Suprapubic skin (tissue), 4 donors: ENCODE measurements around the gene GALNT18. TPM values are rescaled to one million over a fixed set of nuclear protein-coding genes. Genes with fewer than 3 reads are reported as not detected.

Experiments used
- DNase-seq, 2 donors: peaks; one replicate each; pipeline ENCODE4 v3.0.0-alpha.2; 2019; ENCODE audit warnings: low spot score in 2 of 2
- H3K27ac ChIP-seq: fragments of 200-600 bp; sonication (generic); one replicate; pipeline ENCODE4 v1.5.1; 2019
- H3K27me3 ChIP-seq: fragments of 200-600 bp; sonication (generic); one replicate; pipeline ENCODE4 v1.5.1; 2019
- H3K36me3 ChIP-seq: fragments of 200-600 bp; sonication (generic); one replicate; pipeline ENCODE4 v1.5.1; 2019
- H3K4me1 ChIP-seq: fragments of 200-600 bp; sonication (generic); one replicate; pipeline ENCODE4 v1.5.1; 2019
- H3K4me3 ChIP-seq: fragments of 200-600 bp; sonication (generic); one replicate; pipeline ENCODE4 v1.5.1; 2019; ENCODE audit warnings: mild to moderate bottlenecking
- H3K9me3 ChIP-seq: fragments of 200-600 bp; sonication (generic); one replicate; pipeline ENCODE4 v1.5.1; 2019
- CTCF ChIP-seq, 2 donors: fragments of 200-600 bp in 1 of 2; fragments of 450-650 bp in 1 of 2; sonication (generic) in 1 of 2; IDR thresholded peaks; one replicate each; pipeline ENCODE4 v1.5.1; 2016 to 2019; ENCODE audit warnings: antibody characterized with exemption in 2 of 2, mild to moderate bottlenecking in 1 of 2, moderate library complexity in 1 of 2
- EP300 ChIP-seq: sonication (generic); formaldehyde crosslinking; IDR thresholded peaks from one replicate; pipeline ENCODE4 v1.6.1; 2017; ENCODE audit warnings: antibody characterized with exemption
- POLR2A ChIP-seq, 2 donors: fragments of 450-650 bp; IDR thresholded peaks; one replicate each; pipeline ENCODE4 v1.6.1; 2017; ENCODE audit warnings: antibody characterized with exemption in 2 of 2, mild to moderate bottlenecking in 2 of 2, moderate library complexity in 2 of 2
- POLR2AphosphoS5 ChIP-seq, 3 donors: sonication (generic); formaldehyde crosslinking; IDR thresholded peaks; one replicate each; pipeline ENCODE4 v1.6.1; 2017; ENCODE audit warnings: antibody characterized with exemption in 3 of 3
- WGBS: methylation state at CpG from one replicate; pipeline ENCODE4 v1.1.5; 2018; 5-methylcytosine and 5-hydroxymethylcytosine counted together
- total RNA-seq, 4 donors: library from RNA; depleted of rRNA; stranded (reverse); fragments of >200 nt; gene quantifications; one replicate each; pipeline ENCODE4 v1.1.0, GENCODE V29; 2016

Gene GALNT18
- total RNA-seq, 4 donors from 2014 or later = 20.6 to 26.0 (median 23.1) TPM

- Histone ChIP-seq H3K4me3 (no peak overlapping the region), H3K27me3 (peaks cover 30% of the 10 kb centered on the region), H3K4me1 (no peaks in the 10 kb centered on the region), H3K27ac (no peak overlapping the region), H3K9me3 (no peaks in the 10 kb centered on the region), H3K36me3 (no peaks in the 10 kb centered on the region)
- DNase-seq = no peak
- TF ChIP-seq POLR2A (IDR thresholded peaks at IDR 0.05) = no peak
- TF ChIP-seq POLR2AphosphoS5 (IDR thresholded peaks at IDR 0.05) = no peak
- TF ChIP-seq CTCF (IDR thresholded peaks at IDR 0.05) = no peak
- TF ChIP-seq EP300 = no peak
- WGBS = 95% methylated on average over 3 of the region's 3 CpGs
Observed at GRCh38 chr11:11667056-11667455, 45.3 kb upstream of the GALNT18 start.

- TF ChIP-seq POLR2AphosphoS5 (IDR thresholded peaks at IDR 0.05) (no peak), EP300 (no peak), POLR2A (IDR thresholded peaks at IDR 0.05) (no peak), CTCF (IDR thresholded peaks at IDR 0.05) (no peak)
- no peak for DNase-seq
- Histone ChIP-seq H3K27ac (no peak overlapping the region), H3K4me1 (no peaks in the 10 kb centered on the region), H3K4me3 (no peak overlapping the region), H3K27me3 (peaks cover 34% of the 10 kb centered on the region), H3K9me3 (no peaks in the 10 kb centered on the region), H3K36me3 (no peaks in the 10 kb centered on the region)
- WGBS = 55% methylated on average over 1 of the region's 1 CpG
Observed at GRCh38 chr11:11665407-11665806, 43.6 kb upstream of the GALNT18 start.

GRCh38 chr11:11663907-11664306 is 42.1 kb upstream of the GALNT18 start:
- Histone ChIP-seq H3K27ac (no peak overlapping the region), H3K4me3 (no peak overlapping the region), H3K4me1 (no peaks in the 10 kb centered on the region), H3K36me3 (no peaks in the 10 kb centered on the region), H3K9me3 (no peaks in the 10 kb centered on the region), H3K27me3 (peaks cover 34% of the 10 kb centered on the region)
- no peak for DNase-seq
- no peak for TF ChIP-seq POLR2A (IDR thresholded peaks at IDR 0.05)
- TF ChIP-seq POLR2AphosphoS5 (IDR thresholded peaks at IDR 0.05) = no peak
- no peak for TF ChIP-seq EP300
- TF ChIP-seq CTCF (IDR thresholded peaks at IDR 0.05) = no peak
- 51% methylated on average over 4 of the region's 4 CpGs for WGBS

GRCh38 chr11:11662578-11662977 is 40.8 kb upstream of the GALNT18 start:
- WGBS = 79% methylated on average over 2 of the region's 2 CpGs
- no peaks in the 10 kb centered on the region for H3K4me1 ChIP-seq
- DNase-seq = no peak
- H3K27ac ChIP-seq = no peak overlapping the region
- peaks cover 34% of the 10 kb centered on the region for H3K27me3 ChIP-seq
- no peak overlapping the region for H3K4me3 ChIP-seq
- TF ChIP-seq POLR2A (IDR thresholded peaks at IDR 0.05) = no peak
- H3K36me3 ChIP-seq = no peaks in the 10 kb centered on the region
- H3K9me3 ChIP-seq = no peaks in the 10 kb centered on the region

- Histone ChIP-seq H3K27me3 (peaks cover 32% of the 10 kb centered on the region), H3K27ac (no peak overlapping the region), H3K4me3 (no peak overlapping the region), H3K4me1 (no peaks in the 10 kb centered on the region), H3K9me3 (no peaks in the 10 kb centered on the region), H3K36me3 (no peaks in the 10 kb centered on the region)
- TF ChIP-seq POLR2AphosphoS5 (IDR thresholded peaks at IDR 0.05) (no peak), CTCF (IDR thresholded peaks at IDR 0.05) (no peak), EP300 (no peak), POLR2A (IDR thresholded peaks at IDR 0.05) (no peak)
- DNase-seq = no peak
- WGBS = 92% methylated on average over 9 of the region's 9 CpGs
Observed at GRCh38 chr11:11661326-11662040, 39.7 kb upstream of the GALNT18 start.

GRCh38 chr11:11660363-11660740 is 38.5 kb upstream of the GALNT18 start:
- DNase-seq = no peak
- TF ChIP-seq EP300 (no peak), CTCF (IDR thresholded peaks at IDR 0.05) (no peak), POLR2AphosphoS5 (IDR thresholded peaks at IDR 0.05) (no peak), POLR2A (IDR thresholded peaks at IDR 0.05) (no peak)
- H3K9me3 ChIP-seq = no peaks in the 10 kb centered on the region

More at GRCh38 chr11:11660363-11660740, 38.5 kb upstream of the GALNT18 start:
- 51% methylated on average over 3 of the region's 3 CpGs for WGBS
- H3K27me3 ChIP-seq = peaks cover 30% of the 10 kb centered on the region
- H3K36me3 ChIP-seq = no peaks in the 10 kb centered on the region
- H3K27ac ChIP-seq = no peak overlapping the region
- no peaks in the 10 kb centered on the region for H3K4me1 ChIP-seq
- H3K4me3 ChIP-seq = no peak overlapping the region
